NCI-H510A treated with DMSO at 0.1 percent for 48 hours (cell line): ENCODE measurements around the gene NPDC1.
"Not testable (repeated sequence)": the region's sequence is repeated elsewhere in the genome, so short reads cannot be mapped to it uniquely, and the experiment has no call there.

Source experiments
- DNase-seq: peaks from one replicate; lab custom pipeline; 2025; lab: John Stamatoyannopoulos, UW

NPDC1 gene

DNA sequence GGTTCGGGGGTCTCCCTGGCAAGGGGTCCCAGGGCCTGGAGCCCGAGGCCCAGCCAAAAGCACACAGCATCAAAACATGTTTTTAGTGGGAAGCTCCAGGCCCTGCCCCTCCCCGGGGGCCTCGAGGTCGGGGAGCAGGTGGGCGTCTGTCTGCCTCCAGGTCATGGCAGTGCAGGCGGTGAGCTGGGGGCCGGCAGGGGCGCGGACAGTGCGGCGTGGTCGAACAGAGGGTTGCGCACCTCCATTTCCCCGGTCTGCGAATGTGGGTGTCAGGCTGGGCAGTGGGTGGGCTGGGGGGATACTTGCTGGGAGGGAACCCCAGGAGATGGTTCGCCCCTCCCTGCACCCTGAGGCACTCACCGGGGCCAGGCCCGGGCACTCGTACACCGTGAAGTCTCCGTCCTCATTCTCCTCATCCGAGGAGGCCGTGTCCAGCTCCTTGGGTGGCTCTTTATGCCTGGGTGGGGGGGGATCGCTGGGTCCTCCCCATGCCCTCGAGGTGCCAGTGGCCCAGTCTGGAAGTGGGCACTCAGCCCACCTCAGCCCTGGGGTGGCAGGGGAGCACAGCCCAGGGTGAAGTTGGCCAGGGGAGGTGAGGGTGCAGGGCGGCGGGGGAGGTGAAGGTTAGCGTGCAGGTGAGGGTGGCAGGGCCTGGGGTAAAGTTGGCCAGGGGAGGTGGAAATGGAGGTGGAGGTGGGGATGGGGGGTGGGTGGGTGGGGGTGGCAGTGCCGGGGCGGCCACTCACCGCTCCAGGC, 6.2 kb downstream of the NPDC1 start:
- DNase-seq = no peak

DNA sequence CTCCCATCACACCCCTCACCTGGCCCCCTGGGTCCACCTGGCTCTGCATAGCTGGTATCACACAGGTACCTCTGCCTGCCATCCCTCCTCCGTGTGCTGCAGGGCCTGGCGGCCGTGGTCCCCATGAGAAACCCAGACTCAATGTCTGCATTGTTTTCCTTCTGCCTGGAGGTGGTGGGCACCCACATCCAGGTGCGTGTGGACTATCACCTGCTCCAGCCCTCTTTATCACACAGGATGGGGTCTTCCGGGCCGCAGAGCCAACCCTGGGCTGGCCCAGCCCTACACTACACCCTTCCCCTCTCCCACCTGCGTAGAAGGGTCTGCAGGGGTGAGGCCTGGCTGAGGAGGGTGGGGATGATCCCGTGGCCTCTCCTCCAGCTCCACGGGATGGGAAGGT, 7.1 kb downstream of the NPDC1 start:
- no peak for DNase-seq

DNA sequence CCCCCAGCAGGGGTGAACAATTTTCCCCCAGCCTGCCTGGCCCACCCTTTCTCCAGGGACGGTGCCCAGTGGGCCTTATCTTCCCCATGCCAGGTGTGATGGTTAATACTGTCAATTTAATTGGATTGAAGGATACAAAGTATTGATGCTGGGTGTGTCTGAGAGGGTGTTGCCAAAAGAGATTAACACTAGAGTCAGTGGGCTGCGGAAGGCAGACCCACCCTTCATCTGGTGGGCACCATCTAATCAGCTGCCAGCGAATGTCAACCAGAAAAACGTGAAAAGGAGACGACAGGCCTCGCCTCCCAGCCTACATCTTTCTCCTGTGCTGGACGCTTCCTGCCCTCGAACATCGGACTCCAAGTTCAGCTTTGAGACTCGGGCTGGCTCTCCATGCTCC, 8.5 kb downstream of the NPDC1 start:
- DNase-seq = no peak

DNA sequence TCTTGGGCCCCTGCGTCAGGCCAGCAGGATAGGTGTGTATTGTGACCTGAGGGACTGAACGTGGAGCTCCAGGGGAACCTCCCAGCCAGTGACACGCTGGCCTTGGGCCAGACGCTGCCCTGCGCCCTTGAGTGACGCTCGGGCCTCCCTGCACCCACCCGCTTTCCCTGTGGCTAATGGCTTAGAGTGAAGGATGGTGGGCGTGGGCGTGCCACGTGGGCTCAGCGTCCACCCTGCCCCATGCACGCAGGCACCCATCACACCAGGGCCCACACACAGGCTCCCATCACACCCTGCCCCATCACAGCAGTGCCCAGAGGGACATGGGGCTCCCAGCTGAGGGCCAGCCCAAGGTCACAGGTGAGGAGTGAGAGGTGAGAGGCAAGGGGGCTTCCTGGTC, 8.9 kb downstream of the NPDC1 start:
- DNase-seq = no peak

DNA sequence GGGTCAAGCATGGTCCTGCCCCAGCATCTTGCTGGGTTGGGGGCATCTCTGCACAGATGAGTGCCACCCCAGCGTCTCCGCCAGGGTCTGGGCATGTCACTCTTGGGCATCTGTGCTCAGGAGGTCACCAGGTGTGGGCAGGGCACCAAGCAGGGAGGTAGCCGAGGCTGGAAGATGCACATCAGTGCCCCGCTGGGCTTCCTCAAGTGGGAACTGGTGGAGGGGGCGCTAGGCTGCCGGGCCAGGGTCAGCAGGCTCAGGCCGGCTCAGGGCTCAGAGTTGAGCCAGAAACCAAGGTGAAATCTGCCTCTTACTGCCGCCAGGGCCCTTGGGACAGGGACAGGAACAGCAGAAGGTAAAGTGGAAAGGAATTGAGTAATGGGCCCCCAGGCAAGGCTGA, 10.0 kb downstream of the NPDC1 start:
- no peak for DNase-seq

DNA sequence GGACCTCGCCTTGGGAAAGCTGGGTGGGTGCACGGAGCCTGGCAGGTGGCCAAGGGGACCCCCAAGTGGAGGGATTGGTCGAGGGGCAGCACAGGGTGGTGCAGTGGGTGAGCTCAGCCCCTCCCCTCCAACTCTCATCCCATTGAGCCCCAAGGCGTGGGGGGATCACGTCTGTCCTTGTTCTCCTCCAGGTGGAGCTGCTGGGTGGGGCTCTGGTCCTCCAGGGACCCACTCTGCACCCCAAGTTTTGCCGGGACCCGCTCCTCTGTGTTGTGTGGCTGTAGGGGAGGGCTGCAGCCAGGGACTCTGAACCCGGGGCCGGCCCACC, 10.5 kb downstream of the NPDC1 start:
- DNase-seq = no peak

DNA sequence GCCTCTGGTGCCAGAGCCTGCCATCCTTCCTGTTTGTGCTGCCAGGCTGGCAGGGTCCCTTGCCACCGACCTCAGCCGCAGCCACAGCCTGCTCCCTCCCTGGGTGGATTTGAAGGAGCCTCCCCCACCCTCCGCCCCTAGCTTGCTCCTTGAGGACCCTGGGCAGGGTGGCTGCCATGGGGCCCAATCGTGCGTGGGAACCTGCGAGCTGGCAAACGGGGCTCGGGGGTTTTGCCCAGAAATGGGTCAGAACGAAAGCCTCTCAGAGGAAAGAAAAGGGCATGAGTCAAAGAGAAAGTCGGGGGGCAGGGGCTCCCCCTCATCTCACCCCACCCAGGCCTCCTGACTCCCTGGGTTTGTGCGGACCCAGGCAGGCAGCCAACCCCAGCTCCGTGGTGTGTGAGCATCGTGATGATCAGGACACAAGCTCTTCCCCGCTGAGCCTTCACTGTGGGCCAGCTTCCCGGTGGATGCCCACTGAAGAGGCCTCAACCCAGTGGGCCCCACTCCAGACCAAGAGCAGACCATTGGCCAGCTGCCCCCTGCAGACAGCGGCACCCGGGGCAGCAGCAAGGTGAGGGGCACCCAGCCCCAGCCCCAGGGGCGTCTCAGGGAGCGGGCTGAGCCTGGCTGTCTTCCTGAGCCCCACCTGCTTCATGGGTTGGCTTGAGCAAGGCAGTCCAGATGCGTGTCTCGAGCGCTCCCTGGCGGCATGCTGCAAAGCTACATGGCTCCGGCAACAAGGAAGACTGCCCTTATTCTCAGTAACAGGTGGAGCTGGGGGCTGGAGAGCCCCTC, 11.1 kb downstream of the NPDC1 start:
- peak; percentile 90 for DNase-seq

DNA sequence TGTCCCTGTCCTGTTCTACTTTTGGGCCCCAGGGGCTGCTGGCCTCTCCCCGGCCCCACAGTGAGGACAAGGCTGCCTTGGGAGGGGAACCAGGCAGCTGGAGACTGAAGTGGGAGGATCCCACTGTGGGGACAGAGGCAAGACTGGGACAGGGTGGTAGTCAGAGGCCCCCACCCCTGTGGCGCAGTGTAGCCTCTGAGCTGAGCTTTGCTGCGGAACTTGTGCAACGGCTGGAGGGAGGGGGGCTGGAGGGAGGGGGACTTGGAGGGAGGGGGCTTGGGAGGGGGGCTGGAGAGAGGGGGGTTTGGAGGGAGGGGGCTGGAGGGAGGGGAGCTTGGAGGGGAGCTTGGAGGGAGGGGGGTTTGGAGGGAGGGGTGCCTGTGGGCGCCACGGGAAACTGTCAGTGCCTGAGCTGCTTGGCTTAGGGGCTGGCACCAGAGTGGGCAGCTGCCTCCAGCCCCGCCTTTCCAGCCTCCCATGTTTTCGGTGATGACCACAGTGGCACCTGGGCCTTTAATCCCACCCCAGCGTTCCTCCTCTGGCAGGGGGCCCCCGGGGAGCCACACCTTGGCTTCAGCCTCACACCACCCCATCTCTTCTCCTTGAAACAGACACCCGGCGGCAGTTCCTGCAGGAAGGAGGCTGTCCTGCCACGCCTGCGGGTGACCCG, 11.8 kb downstream of the NPDC1 start:
- no peak for DNase-seq

DNA sequence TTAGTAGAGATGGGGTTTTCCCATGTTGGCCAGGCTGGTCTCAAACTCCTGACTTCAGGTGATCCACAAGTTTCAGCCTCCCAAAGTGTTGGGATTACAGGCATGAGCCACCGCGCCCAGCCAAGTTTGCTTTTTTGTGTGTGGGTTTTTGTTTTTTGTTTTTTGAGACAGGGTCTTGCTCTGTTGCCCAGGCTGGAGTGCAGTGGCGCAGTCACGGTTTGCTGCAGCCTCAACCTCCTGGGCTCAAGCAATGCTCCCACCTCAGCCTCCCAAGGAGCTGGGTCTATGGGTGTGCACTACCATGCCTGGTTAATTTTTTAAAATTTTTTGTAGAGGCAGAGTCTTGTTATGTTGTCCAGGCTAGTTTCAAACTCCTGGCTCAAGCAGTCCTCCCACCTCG, 12.5 kb downstream of the NPDC1 start:
- not testable (repeated sequence) for DNase-seq

DNA sequence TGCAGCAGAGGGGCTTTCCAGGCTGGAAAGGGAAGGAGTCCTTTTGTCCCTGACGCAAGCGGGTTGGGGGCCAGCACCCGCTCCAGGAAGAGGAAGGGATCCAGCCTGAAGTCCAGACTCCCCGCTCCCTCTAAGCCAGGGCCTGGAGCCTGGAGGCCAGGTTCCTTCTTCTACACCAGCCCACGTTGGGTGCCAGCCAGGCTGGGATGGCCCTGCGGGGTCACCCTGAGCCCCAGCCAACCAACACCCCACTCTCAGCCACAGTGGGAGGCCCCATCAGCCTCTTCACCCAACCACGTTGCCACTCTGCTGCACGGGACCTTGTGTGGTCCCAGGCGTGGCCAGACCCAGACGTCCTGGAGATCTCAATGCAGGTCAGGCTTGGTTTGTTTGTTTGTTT, 13.1 kb downstream of the NPDC1 start:
- DNase-seq = no peak

DNA sequence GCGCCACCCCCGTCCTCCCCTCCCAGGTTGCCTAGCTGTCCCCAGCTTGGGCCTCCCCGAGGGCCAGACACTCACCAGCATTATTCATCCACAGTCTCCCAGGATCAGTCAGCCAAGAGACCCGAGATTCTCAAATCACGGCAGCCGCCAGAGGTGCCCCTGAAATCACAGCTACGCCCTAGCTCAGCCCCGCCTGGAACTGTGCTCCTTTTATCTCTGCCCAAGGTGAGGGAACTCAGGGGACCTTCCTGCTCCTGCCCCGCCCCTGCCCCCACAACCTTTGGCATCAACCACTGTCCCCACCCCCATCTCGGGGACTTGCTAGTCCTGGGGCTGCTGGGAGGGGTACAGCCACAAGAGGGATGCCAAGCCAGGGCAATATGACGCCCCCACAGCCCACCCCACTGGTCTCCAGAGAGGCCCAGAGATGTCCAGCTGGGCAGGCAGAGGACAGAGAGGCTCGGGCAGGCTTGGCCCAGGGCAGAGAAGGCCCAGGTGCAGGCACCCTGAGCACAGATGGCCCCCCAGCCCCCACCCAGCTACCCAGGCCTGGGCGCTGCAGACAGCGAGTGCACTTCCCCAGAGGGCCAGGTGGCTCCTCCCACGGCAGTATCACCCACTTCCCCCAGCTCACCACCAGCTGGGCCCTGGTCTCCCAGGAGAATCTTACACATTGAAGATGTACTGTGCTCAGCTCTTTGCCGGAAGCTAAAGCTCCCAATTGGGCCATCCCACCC, 13.9 kb downstream of the NPDC1 start, which contains the start of gene FUT7:
TSS of gene FUT7 (minus strand) at position 185 of the 737 bp plus-strand sequence. CDS start at position 88, 97 bp downstream.
- DNase-seq = no peak

DNA sequence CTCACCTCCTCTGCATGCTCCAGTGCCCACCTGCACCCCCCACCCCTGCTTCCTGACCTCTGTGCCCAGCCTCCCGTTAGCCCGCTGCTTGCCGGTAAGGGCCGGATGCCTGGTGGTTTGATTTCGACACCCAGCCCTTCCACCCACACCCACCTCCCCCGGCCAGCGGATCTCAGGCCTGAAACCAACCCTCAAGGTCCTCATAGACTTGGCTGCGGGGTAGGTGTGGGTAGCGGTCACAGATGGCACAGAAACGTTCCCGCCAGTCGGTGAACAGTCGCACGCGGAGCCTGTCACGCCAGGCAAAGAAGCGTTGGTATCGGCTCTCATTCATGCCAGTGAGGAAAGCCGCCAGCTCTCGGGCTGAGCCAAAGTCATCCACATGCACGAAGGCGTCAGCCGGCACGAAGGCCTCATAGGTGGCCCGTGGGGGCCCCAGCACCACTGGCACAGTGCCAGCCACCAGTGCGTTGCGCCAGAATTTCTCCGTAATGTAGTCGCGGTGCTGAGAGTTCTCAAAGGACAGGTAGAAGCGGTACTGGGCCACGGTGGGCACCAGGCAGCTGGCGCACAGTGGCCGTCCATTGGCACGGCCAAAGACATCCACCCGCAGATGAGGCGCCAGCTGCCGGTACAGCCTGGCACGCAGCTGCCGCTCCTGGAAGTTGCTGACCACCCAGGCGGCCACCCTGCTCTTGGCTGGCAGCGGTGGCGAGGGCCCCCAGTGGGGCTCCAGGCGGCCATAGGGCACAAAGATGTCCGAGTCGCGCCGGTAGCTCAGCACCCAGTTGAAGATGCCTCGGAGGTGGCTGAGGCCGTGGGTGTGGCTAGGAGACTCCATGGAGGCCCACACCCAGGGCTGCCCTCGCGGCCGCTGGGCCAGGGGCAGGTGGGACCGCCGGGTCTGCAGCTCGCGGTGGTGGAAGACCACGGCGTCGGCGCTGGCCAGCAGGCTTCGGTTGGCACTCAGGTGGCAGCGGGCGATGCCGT, 15.1 kb downstream of the NPDC1 start:
- DNase-seq = no peak

DNA sequence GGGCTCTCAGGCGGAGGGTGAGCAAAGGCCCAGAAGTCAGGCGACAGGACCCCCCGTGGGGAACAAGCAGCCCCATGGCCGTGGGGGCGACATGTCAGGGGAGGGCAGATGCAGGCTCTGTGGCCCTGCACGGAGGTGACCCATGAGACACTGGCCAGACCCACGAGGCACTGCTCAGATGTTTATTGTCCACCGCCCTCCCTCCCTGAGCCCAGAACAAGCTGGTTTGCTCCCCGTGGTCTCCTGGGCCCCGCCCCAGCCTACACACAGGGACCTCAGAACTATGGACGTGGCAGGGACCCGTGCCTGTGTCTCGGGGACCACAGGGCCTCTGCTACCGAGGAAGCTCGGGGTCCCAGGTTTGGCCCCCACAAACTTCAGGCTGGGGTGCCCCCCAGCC, 16.0 kb downstream of the NPDC1 start:
- DNase-seq = no peak

DNA sequence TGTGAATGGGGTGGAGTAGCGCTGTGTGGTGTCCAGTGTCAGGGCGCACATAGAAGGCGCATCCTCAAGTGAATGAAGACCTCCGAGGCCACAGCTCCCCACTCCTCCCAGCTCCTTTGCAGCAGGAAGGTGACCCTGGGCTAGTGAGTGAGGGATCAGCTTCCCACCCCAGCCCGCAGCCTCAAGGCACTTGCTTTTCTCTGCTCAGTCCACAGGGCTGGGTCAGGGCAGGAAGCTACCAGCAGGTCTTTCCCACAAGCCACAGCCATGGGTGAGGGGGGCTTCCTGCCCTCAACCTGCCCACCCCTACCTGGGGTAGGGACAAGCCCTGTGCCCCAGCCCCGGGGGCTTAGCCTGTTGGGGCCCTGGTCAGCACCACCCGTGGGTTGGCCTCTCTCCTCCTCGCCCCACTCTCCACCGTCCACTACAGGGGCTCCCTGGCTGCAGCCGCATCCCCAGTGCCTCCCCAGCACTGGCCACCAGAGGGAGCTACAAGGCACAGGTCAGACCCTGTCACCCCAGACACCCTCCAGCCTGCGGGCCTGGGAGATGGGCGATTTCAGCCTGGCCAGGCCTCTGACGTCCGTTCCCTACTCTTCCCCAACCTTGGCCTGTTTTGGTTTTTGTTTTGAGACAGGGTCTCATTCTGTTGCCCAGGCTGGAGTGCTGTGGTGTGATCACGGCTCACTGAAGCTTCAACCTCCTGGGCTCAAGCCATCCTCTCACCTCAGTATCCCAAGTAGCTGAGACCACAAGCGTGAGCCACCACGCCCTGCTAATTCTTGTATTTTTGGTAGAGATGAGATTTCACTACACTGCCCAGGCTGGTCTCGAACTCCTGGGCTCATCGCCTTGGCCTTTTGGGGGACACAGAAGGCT, 16.7 kb downstream of the NPDC1 start:
- DNase-seq = peak; percentile 48

DNA sequence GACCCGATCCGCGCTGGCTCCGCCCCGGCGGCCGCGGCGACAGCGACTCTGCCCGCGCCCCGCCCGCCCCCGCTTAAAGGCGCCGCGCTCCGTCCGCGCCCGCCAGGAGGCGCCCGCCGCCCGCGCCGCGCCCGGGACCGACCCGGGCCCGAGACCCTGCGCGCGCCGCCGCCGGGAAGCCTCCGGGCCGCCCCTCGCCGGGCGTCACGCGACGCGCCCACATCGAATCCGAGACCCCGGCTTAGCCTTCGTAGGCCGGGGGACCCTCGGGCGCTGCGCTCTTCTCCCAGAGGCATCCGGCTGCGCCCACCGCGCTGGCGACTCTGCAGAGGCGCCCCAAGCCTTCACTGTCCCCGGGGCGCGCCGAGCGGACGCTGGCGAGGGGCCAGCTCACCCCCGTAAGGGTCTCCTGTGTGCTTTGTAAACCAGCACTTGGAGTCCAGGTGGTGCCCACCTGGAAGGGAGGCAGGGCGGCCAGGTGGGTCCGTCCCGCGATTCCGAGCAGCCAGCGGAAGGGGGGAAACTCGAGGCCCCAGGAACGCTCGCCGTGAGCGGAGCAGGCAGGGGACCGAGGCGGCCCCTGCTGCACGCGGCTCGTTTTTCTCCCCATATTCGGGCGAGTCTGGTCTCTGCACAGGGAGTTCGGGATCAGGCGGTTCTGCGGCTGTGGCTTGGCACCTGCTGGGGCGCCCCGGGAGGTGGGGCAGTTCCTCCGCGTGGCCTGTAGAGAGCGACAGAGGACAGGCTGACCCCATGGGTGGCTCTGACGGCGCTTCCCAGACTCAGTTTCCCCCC, 17.5 kb downstream of the NPDC1 start:
- peak; percentile 37 for DNase-seq

DNA sequence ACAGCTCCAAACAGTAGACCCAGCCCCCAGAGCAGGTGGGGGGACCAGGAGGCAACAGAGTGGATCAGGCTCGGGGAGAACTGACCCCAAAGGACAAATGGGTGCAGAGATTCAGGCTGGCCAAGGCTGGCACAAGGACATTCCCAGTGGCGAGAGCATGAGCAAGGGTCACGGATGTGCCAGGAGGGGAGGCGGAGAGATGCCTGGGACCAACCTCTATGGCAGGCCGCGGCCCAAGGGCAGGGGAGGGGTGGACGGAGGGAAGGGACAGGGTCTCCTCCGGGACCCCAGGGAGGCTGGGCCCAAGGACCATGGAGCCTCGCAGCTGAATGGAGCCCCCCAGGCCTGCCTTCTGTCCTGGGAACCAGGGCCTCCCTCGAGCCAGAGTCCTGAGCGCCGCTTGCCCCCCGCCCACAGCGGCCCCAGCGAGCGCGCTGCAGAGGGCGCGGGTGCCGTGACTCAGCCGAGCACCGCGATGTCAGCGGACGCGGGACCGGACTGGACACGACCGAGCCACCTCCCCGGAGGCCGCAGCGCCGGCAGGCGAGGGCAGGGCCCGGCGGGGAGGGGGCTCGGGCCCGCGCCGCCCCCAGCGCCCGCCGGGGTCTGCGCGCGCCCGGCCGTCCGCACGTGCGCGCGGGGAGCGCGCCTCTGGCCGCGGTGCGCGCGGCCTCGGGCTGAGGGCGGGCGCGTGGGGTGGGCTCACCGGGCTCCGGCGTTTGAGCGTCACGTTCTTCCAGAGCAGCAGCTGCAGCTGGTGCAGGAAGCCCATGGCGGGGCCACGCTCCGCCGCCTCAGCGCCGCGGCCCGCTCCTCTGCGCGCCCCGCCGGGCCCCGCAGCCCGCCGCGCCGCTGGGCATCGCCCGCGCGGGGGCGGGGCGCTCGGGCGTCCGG, 18.4 kb downstream of the NPDC1 start, which contains the start of gene ABCA2:
TSS of gene ABCA2 (minus strand) at position 869 of the 894 bp plus-strand sequence. CDS start at position 772, 97 bp downstream.
- DNase-seq = no peak

DNA sequence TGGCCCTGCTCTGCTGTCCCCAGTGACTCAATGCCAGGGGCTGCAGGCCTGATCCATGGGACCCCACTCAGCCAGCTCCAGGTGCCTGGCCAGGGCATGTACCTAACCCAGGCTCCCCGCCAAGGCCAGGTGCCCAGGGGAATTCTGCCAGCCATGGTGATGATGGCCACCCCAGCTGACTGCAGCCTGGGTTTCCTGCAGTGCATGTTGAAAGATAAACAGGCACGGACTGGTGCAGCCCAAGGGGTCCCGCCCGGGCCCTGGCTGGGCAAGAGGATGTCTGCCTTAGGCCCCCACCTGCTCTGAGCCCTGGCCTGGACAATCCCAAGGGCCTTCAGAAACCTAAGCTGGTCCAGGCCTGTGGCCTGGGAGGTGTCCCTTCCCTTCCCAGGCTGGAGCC, 19.1 kb downstream of the NPDC1 start:
- no peak for DNase-seq

DNA sequence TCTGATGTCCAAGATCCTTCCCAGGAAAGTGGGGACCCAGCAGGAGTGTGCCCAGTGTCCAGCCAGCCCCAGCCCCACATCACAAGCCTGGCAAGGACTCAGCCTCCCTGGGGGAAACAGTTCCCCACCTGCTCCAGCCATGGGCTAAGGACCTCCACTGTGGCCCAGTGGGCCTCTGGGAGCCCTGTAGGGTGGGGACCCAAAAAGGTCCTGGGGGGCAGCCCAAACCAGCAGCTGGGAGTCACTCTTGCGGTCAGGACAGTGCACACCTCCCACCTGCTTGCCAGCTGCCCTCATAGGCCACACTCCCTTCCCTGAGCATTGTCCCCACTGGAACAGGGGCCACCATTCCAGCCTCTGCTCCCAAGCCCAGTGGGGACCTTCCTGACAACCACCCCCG, 19.6 kb downstream of the NPDC1 start:
- no peak for DNase-seq
